NCI-H1105 (cell line): ENCODE results near the gene PIGL.
"Not testable (repeated sequence)": the region's sequence is repeated elsewhere in the genome, so short reads cannot be mapped to it uniquely, and the experiment has no call there.

Experiments used
- DNase-seq: peaks from one replicate; lab custom pipeline; 2025; lab: John Stamatoyannopoulos, UW

Gene PIGL

GRCh38 chr17:16273929-16274339 is 56.9 kb downstream of the PIGL start:
- DNase-seq: no peak

- DNase-seq: no peak
Measured at GRCh38 chr17:16275024-16275423, 58.0 kb downstream of the PIGL start.

- DNase-seq: no peak
Measured at GRCh38 chr17:16277163-16277562, 60.2 kb downstream of the PIGL start.

- DNase-seq: no peak
Measured at GRCh38 chr17:16281351-16281750, 64.3 kb downstream of the PIGL start.

GRCh38 chr17:16282522-16282921 is 65.5 kb downstream of the PIGL start:
- DNase-seq: no peak

- no peak for DNase-seq
Measured at GRCh38 chr17:16283705-16284104, 66.7 kb downstream of the PIGL start.

- DNase-seq: no peak
Measured at GRCh38 chr17:16285646-16286008, 68.6 kb downstream of the PIGL start.

- DNase-seq: no peak
Measured at GRCh38 chr17:16286009-16286946, 69.3 kb downstream of the PIGL start.

GRCh38 chr17:16286947-16287562 is 70.0 kb downstream of the PIGL start:
- DNase-seq: no peak

- no peak for DNase-seq
Measured at GRCh38 chr17:16287563-16288027, 70.6 kb downstream of the PIGL start.

GRCh38 chr17:16288860-16289571 is 72.0 kb downstream of the PIGL start:
- DNase-seq: no peak

- DNase-seq: no peak
Measured at GRCh38 chr17:16293931-16294330, 76.9 kb downstream of the PIGL start.

- no peak for DNase-seq
Measured at GRCh38 chr17:16294560-16294959, 77.5 kb downstream of the PIGL start.

GRCh38 chr17:16296072-16296471 is 79.1 kb downstream of the PIGL start:
- DNase-seq: not testable (repeated sequence)

- no peak for DNase-seq
Measured at GRCh38 chr17:16297367-16298139, 80.5 kb downstream of the PIGL start.

- DNase-seq: no peak
Measured at GRCh38 chr17:16298140-16298662, 81.2 kb downstream of the PIGL start.

- no peak for DNase-seq
Measured at GRCh38 chr17:16300554-16300953, 83.5 kb downstream of the PIGL start.

- DNase-seq: no peak
Measured at GRCh38 chr17:16301963-16302855, 85.2 kb downstream of the PIGL start.

- no peak for DNase-seq
Measured at GRCh38 chr17:16302856-16303255, 85.8 kb downstream of the PIGL start.

GRCh38 chr17:16304830-16305229 is 87.8 kb downstream of the PIGL start:
- no peak for DNase-seq

GRCh38 chr17:16306211-16306610 is 89.2 kb downstream of the PIGL start:
- no peak for DNase-seq
